Bronchial epithelial cell (primary cell): ENCODE data around the gene PCSK7. TPM values are rescaled to one million over a fixed set of nuclear protein-coding genes. Genes with fewer than 3 reads are reported as not detected.

Experiments
- DNase-seq: peaks from one replicate; pipeline ENCODE4 v3.0.0-alpha.2; 2010; ENCODE audit warnings: low read depth
- FAIRE-seq: peaks from 2 replicates; lab custom pipeline; 2011; peaks lifted over from hg19 to GRCh38; lab: Jason Lieb, UNC
- H3K27me3 ChIP-seq: 2 replicates; pipeline ENCODE4 v1.5.1; 2011; ENCODE audit warnings: low read length; ENCODE audit not compliant: control insufficient read depth, insufficient read depth
- H3K36me3 ChIP-seq: 2 replicates; pipeline ENCODE4 v1.5.1; 2011; ENCODE audit warnings: low read length; ENCODE audit not compliant: control insufficient read depth, insufficient read depth
- H3K4me3 ChIP-seq: 2 replicates; pipeline ENCODE4 v1.5.1; 2011; ENCODE audit warnings: mild to moderate bottlenecking, low read depth, low read length, control low read depth
- total RNA-seq: library from RNA; depleted of rRNA; stranded (reverse); fragments of >200 nt; gene quantifications from 2 replicates; pipeline ENCODE4 v1.2.1, GENCODE V29; 2014
- TF ChIP-seq, protein P1 (sequence below): IDR thresholded peaks from 2 replicates; pipeline ENCODE4 v1.5.1; 2011; ENCODE audit warnings: mild to moderate bottlenecking, moderate library complexity, low read length, control low read depth, inconsistent platforms; ENCODE audit not compliant: insufficient read depth, severe bottlenecking

Gene PCSK7
- total RNA-seq, 1 donor from 2014 or later: 27.9 TPM

DNA sequence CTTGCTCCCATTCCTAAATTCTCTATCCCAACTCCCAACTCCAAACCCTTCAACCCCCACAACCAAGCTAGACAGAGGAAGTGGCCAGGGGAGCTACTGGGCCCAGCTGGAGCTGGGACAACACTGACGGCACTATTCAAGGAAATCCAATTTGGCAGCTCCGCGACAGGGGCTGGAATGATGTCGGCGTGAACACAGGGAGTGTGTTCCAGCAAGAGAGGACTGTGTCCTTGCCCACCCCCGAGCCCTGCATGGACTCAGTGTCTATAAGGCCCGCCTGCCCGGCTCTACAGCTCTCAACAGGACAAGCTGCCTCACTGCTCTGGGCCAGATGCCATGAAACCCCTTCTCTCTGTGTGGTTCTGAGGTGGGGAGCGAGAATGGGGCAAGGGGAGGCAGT lies 11.3 kb downstream of the PCSK7 start:
- peaks cover 45% of the 10 kb centered on the region for H3K36me3 ChIP-seq
- H3K27me3 ChIP-seq: no peaks in the 10 kb centered on the region
- H3K4me3 ChIP-seq: no peak overlapping the region
- FAIRE-seq: no peak
- TF ChIP-seq, protein P1, sequence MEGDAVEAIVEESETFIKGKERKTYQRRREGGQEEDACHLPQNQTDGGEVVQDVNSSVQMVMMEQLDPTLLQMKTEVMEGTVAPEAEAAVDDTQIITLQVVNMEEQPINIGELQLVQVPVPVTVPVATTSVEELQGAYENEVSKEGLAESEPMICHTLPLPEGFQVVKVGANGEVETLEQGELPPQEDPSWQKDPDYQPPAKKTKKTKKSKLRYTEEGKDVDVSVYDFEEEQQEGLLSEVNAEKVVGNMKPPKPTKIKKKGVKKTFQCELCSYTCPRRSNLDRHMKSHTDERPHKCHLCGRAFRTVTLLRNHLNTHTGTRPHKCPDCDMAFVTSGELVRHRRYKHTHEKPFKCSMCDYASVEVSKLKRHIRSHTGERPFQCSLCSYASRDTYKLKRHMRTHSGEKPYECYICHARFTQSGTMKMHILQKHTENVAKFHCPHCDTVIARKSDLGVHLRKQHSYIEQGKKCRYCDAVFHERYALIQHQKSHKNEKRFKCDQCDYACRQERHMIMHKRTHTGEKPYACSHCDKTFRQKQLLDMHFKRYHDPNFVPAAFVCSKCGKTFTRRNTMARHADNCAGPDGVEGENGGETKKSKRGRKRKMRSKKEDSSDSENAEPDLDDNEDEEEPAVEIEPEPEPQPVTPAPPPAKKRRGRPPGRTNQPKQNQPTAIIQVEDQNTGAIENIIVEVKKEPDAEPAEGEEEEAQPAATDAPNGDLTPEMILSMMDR: no peak
- DNase-seq: no peak

DNA sequence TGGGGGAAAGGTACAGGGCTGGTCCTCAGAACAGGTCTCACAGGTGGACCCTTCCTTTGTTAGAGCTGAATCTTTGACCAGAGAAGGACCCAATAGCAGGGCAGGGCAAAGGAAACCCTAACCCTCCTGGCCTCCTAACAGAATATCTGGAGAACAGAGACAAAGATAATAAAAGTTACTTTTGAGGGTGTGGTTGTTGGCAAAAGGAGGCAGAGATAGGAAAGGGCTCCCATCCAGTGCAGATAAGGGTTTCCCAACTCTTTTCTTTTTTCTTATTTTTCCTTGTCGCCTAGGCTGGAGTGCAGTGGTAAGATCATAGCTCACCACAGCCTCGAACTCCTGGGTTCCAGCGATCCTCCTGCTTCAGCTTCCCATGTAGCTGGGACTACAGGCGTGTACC lies 11.9 kb downstream of the PCSK7 start:
- FAIRE-seq: no peak
- H3K4me3 ChIP-seq: no peak overlapping the region
- DNase-seq: no peak
- H3K36me3 ChIP-seq: peaks cover 45% of the 10 kb centered on the region
- H3K27me3 ChIP-seq: no peaks in the 10 kb centered on the region
- TF ChIP-seq, protein P1: no peak

DNA sequence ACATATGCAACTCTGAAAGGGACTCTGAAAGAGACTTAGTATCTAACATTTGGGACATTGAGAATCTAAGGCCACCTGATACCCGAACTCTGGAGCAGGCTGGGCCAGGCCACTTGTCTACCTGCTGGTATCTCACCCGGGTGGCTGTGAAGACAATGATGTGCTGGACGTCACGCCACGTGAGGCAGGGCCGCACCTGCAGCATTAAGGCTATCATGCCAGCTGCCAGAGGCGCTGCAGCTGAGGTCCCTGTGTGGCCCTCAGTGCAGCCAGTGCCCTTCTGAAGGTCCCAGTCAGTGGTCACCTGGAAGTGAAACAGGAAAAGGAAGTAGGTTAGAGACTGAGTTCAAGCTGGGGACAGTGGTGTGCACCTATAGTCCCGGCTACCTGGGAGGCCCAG lies 12.4 kb downstream of the PCSK7 start:
- DNase-seq (no peak), FAIRE-seq (no peak)
- Histone ChIP-seq H3K4me3 (no peak overlapping the region), H3K36me3 (peaks cover 44% of the 10 kb centered on the region), H3K27me3 (no peaks in the 10 kb centered on the region)
- TF ChIP-seq, protein P1: no peak

DNA sequence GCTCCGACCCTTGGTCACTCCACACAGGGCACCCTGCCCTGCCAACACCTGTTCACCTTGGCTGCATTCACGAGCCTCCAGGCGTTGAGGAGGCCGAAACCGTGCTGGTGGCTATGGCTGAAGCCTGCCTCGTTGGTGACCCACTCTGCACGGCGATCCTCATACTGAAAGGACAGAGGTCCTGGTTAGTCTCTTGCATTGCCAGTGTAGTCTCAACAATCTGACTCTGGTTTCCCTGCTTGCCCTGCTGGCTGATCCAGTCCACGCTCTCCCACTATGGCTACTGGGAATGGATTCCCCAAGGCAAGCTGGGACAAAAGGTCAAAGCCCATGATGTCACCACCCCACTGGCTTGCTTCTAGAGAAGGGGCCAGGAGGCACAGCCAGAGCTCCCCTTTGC lies 12.9 kb downstream of the PCSK7 start:
- Histone ChIP-seq H3K4me3 (no peak overlapping the region), H3K36me3 (peaks cover 41% of the 10 kb centered on the region), H3K27me3 (no peaks in the 10 kb centered on the region)
- TF ChIP-seq, protein P1: no peak
- no peak for DNase-seq
- no peak for FAIRE-seq

DNA sequence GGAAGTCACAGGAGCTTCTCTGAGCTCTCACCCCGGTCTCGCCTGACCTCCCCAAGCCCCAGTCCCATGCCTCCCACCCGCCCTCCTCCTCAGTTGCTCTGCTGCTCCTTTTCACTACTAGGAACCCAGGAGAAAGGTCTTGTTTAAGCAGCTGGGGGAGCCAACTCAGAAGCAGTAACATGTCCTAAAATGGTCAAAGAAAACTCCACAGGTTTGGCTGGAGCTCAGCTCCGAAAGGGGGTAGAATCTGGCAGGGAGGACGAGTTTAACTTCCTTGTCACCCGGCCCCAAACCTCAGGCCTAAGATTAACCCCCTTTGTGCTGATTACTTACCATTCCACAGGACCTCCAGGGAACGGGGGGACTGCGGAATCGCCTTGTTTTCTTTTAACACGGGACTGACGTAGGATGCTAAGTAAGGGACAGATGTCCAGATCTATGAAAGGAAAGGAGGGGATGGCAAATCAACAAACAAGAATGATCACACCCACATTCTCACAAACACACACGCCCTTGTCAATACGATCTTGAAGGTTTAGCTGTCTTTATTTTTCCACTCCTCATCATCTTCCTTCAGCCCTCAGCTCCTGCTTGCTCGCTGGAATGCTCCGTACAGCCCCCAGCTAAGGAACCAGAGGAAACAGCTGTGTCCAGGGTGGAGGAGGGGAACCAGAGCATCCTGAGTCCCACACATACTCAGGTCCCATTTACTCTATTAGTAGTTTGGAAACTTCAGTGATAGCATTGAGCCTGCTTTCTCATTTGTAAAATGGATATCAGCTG lies 13.5 kb downstream of the PCSK7 start:
- H3K36me3 ChIP-seq: peaks cover 38% of the 10 kb centered on the region
- peak; percentile 55 for FAIRE-seq
- TF ChIP-seq, protein P1: no peak
- DNase-seq: no peak
- H3K27me3 ChIP-seq: no peaks in the 10 kb centered on the region
- H3K4me3 ChIP-seq: no peak overlapping the region
